Endodermal cell (in vitro differentiated cells): Measurements from ENCODE around the gene CDH4. TPM values are rescaled to one million over a fixed set of nuclear protein-coding genes. Genes with fewer than 3 reads are reported as not detected.

Source experiments
- DNase-seq: peaks from one replicate; pipeline ENCODE4 v3.0.0-alpha.2; 2017
- H3K27ac ChIP-seq: 2 replicates; pipeline ENCODE4 v1.5.1; 2013; ENCODE audit warnings: mild to moderate bottlenecking, low read depth, low read length, moderate library complexity
- H3K27me3 ChIP-seq: 2 replicates; pipeline ENCODE4 v1.6.1; 2013; ENCODE audit warnings: mild to moderate bottlenecking, low read length, moderate library complexity; ENCODE audit not compliant: insufficient read depth, control insufficient read depth, poor library complexity, severe bottlenecking
- H3K36me3 ChIP-seq: 2 replicates; pipeline ENCODE4 v1.7.0; 2013; ENCODE audit warnings: mild to moderate bottlenecking, low read length, moderate library complexity; ENCODE audit not compliant: control insufficient read depth, insufficient read depth
- H3K4me1 ChIP-seq: one replicate; pipeline ENCODE4 v1.7.0; 2013; ENCODE audit warnings: low read length; ENCODE audit not compliant: control insufficient read depth, insufficient read depth
- H3K4me3 ChIP-seq: 2 replicates; pipeline ENCODE4 v1.5.1; 2013; ENCODE audit warnings: mild to moderate bottlenecking, low read length, moderate library complexity
- H3K9ac ChIP-seq: 2 replicates; pipeline ENCODE4 v1.6.1; 2013; ENCODE audit warnings: mild to moderate bottlenecking, low read length, moderate library complexity; ENCODE audit not compliant: poor library complexity, severe bottlenecking; ENCODE audit errors: extremely low read depth
- H3K9me3 ChIP-seq: 2 replicates; pipeline ENCODE4 v1.6.1; 2013; ENCODE audit warnings: mild to moderate bottlenecking, low read length, moderate library complexity; ENCODE audit not compliant: control insufficient read depth
- H3K27ac Mint-ChIP-seq: 2 replicates; pipeline ENCODE4 v1.8.0; 2020; ENCODE audit warnings: mixed read lengths
- H3K27me3 Mint-ChIP-seq: 2 replicates; pipeline ENCODE4 v1.8.0; 2021; ENCODE audit warnings: mild to moderate bottlenecking, mixed read lengths; ENCODE audit not compliant: insufficient read depth
- H3K36me3 Mint-ChIP-seq: 2 replicates; pipeline ENCODE4 v1.8.0; 2020; ENCODE audit warnings: low read depth, mixed read lengths
- H3K4me1 Mint-ChIP-seq: 2 replicates; pipeline ENCODE4 v1.8.0; 2020; ENCODE audit warnings: mixed read lengths
- H3K4me3 Mint-ChIP-seq: 2 replicates; pipeline ENCODE4 v1.8.0; 2020; ENCODE audit warnings: mild to moderate bottlenecking, moderate library complexity, mixed read lengths
- H3K9me3 Mint-ChIP-seq: 2 replicates; pipeline ENCODE4 v1.8.0; 2020; ENCODE audit warnings: mild to moderate bottlenecking, mixed read lengths
- WGBS, 2 experiments: methylation state at CpG; one replicate each; pipeline versions ENCODE4 v1.1.5 to v1.1.7; 2013; ENCODE audit warnings: missing lambda C conversion rate in 2 of 2, mixed read lengths in 1 of 2; ENCODE audit not compliant: insufficient coverage in 1 of 2, insufficient read length in 1 of 2; 5-methylcytosine and 5-hydroxymethylcytosine counted together
- total RNA-seq, 2 donors: library from RNA; stranded (reverse); fragmentation: NEBNext Ultra II Directional in 1 of 2; extraction: Animal tissue kit (Norgen Biotek cat#: 25700) in 1 of 2; gene quantifications; 2 replicates in 1 of 2; 3 replicates in 1 of 2; pipeline ENCODE4 v1.2.1, GENCODE V29; 2021
- TF ChIP-seq, protein P1 (sequence below): fragments of 200-600 bp; sonication (generic); conservative IDR thresholded peaks from 2 replicates; pipeline ENCODE4 v1.5.0; 2021; ENCODE audit warnings: antibody characterized with exemption, mild to moderate bottlenecking

Gene CDH4
- total RNA-seq, 2 donors from 2014 or later = 1.8 to 5.8 TPM

DNA sequence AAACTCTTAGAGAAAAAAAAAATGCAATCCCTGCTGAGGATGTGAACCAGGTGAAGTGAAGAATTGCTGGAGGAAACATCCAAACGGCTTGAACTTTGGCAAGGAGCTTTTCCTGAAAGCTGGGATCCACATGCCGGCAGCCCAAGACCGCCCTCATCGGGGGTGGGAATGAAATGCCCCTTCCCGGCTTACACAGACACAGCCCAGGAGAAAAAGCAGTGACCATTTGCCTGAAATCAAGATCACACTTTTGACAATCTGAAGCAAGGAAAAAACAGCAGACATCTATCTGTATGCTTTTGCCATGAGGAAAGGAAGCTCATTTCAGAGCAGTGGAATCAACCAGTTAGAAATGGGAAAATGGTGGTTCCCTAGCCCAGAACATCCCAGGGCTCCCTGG lies 559.1 kb downstream of the CDH4 start:
- TF ChIP-seq, protein P1, sequence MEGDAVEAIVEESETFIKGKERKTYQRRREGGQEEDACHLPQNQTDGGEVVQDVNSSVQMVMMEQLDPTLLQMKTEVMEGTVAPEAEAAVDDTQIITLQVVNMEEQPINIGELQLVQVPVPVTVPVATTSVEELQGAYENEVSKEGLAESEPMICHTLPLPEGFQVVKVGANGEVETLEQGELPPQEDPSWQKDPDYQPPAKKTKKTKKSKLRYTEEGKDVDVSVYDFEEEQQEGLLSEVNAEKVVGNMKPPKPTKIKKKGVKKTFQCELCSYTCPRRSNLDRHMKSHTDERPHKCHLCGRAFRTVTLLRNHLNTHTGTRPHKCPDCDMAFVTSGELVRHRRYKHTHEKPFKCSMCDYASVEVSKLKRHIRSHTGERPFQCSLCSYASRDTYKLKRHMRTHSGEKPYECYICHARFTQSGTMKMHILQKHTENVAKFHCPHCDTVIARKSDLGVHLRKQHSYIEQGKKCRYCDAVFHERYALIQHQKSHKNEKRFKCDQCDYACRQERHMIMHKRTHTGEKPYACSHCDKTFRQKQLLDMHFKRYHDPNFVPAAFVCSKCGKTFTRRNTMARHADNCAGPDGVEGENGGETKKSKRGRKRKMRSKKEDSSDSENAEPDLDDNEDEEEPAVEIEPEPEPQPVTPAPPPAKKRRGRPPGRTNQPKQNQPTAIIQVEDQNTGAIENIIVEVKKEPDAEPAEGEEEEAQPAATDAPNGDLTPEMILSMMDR = no peak
- H3K4me1 Mint-ChIP-seq = no peaks in the 10 kb centered on the region
- H3K4me3 Mint-ChIP-seq = no peak overlapping the region
- no peak overlapping the region for H3K27ac Mint-ChIP-seq
- Histone ChIP-seq H3K9me3 (no peaks in the 10 kb centered on the region), H3K27me3 (no peaks in the 10 kb centered on the region), H3K4me1 (no peaks in the 10 kb centered on the region), H3K9ac (no peak overlapping the region), H3K4me3 (no peak overlapping the region), H3K27ac (no peak overlapping the region), H3K36me3 (no peaks in the 10 kb centered on the region)
- H3K27me3 Mint-ChIP-seq = peaks cover 7% of the 10 kb centered on the region
- no peaks in the 10 kb centered on the region for H3K9me3 Mint-ChIP-seq
- DNase-seq = no peak
- H3K36me3 Mint-ChIP-seq = no peaks in the 10 kb centered on the region
- WGBS, 2 experiments = 85 to 91% methylated on average over 5 of the region's 5 CpGs

DNA sequence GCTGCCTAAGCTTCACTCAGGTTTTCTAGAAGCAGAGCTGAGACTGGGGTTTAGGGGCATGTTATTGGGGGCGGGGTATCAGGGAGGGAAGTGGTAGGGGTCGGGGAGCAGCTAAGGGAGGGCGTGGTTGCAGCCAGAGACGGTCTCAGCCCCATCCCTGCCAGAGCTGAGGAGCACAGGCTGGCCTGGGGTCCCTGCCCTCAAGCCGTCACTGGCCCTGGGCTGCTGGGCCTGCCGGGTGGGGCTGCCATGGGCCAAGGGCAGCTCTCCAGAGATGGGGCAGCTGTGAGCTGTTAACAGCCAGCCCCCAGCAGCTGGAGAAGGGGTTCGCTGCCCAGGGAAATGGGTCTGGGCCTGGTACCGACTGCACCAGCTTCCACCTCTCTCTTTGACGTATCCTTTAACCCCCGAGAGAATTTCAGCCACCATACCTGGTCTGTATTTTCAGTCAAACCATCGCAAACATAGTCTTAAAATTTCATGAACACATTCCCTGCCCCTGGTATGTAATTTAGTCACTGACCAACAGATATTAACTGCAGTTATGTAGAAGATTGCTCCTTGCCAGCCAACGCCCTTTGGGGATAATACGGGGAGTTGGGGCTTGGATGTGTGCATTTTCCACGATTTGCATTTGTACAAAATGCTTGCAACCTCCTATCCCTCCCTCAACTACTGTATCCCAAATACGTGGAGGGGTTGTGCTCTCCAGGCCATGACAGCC lies 560.2 kb downstream of the CDH4 start:
- H3K4me3 ChIP-seq = no peak overlapping the region
- H3K4me3 Mint-ChIP-seq = no peak overlapping the region
- TF ChIP-seq, protein P1 = no peak
- no peaks in the 10 kb centered on the region for H3K36me3 Mint-ChIP-seq
- peaks cover 7% of the 10 kb centered on the region for H3K27me3 Mint-ChIP-seq
- DNase-seq = no peak
- no peak overlapping the region for H3K9ac ChIP-seq
- H3K4me1 Mint-ChIP-seq = no peaks in the 10 kb centered on the region
- H3K36me3 ChIP-seq = no peaks in the 10 kb centered on the region
- no peaks in the 10 kb centered on the region for H3K9me3 ChIP-seq
- no peaks in the 10 kb centered on the region for H3K9me3 Mint-ChIP-seq
- H3K27me3 ChIP-seq = no peaks in the 10 kb centered on the region
- H3K27ac ChIP-seq = no peak overlapping the region
- 87 to 94% methylated on average over 7 to 15 of the region's 15 CpGs for WGBS, 2 experiments
- no peaks in the 10 kb centered on the region for H3K4me1 ChIP-seq
- H3K27ac Mint-ChIP-seq = no peak overlapping the region

DNA sequence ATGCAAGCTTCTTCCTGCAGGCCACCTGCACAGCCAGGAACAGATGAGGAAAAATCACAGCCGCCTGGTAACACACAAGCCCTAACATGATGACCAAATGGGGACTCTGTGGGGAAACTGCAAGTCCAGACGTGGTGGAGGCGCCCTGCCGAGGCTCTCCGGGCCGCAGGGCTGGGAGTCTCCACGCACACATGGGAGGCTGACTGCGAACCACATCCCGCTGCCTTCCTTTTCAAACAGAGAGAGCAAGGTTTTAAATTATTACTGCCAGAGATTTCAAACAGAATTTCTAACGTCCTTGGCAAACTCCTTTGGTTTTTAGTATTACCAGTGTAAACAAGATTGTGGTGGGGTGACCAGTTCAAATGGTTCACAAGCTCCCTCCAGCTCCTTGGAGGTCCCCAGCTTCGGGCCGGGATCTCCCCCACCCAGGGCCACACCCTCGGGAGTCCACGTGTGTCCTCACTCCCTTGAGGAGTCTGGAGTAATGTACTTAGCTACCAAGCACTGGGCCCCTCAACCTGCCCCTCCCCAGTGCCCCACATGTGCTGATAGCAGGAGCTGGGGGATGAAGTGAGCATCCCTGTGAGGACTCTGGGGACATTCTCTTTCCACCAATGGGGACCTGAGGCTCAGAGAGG lies 560.9 kb downstream of the CDH4 start:
- Histone ChIP-seq H3K9ac (no peak overlapping the region), H3K9me3 (no peaks in the 10 kb centered on the region), H3K27me3 (no peaks in the 10 kb centered on the region), H3K4me1 (no peaks in the 10 kb centered on the region), H3K4me3 (no peak overlapping the region), H3K36me3 (no peaks in the 10 kb centered on the region), H3K27ac (no peak overlapping the region)
- no peak for DNase-seq
- H3K4me3 Mint-ChIP-seq = no peak overlapping the region
- no peaks in the 10 kb centered on the region for H3K36me3 Mint-ChIP-seq
- no peak overlapping the region for H3K27ac Mint-ChIP-seq
- 91% methylated on average over 9 to 14 of the region's 14 CpGs for WGBS, 2 experiments
- TF ChIP-seq, protein P1 = no peak
- H3K4me1 Mint-ChIP-seq = no peaks in the 10 kb centered on the region
- H3K27me3 Mint-ChIP-seq = peaks cover 5% of the 10 kb centered on the region
- H3K9me3 Mint-ChIP-seq = no peaks in the 10 kb centered on the region
